ENCODE results near the gene IGSF21. TPM values are rescaled to one million over a fixed set of nuclear protein-coding genes. Genes with fewer than 3 reads are reported as not detected.

Gene IGSF21
- polyA plus RNA-seq, 4 donors = 0.23 to 0.75 (median 0.40) TPM

GRCh38 chr1:18093646-18094045, 14.0 kb upstream of the IGSF21 start:
- no peak for DNase-seq (ENCODE audit: low read depth in 4 of 4, low spot score in 3 of 4)

DNA sequence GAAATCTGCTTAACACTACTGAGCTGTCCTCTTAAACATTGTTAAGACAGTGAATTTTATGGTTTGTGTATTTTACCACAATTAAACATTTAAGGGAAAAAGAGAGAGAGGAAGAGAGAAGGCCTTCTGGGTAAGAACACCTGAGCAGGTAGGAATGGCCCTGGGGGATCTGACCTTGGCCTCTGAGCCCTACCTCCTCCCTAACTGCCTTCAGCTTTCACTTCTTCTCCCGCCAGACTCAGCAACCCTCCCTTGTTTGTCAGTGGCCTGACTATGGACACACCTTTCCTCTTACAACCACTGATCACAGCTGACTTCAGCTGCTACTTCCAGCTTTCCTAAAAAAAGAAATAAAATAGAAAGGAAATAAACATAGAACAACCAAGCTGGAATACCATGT, 13.5 kb upstream of the IGSF21 start:
- no peak for DNase-seq (ENCODE audit: low read depth in 4 of 4, low spot score in 3 of 4)

GRCh38 chr1:18097206-18097605, 10.4 kb upstream of the IGSF21 start:
- DNase-seq (ENCODE audit: low read depth in 4 of 4, low spot score in 3 of 4) = no peak

DNA sequence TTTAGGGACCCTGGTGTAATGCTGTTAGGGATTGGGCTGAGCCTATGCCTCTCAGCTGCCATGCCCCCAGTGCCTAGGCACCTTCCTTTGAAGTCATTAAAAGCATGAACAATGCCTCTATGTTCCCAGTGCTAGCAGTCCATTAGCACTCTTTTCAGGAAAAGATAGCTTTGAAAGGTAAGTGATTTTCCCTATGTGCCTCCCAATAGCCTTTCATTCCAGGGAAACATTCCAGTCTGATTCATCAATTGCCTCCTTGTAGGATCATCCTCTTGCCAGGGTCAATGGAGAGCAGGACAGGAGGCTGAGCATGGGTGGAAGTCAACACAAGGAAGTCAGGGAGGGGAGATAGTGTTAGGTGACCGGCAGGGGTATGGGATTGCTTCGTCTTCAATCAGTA, 8.6 kb upstream of the IGSF21 start:
- no peak for DNase-seq (ENCODE audit: low read depth in 4 of 4, low spot score in 3 of 4)

- DNase-seq (ENCODE audit: low read depth in 4 of 4, low spot score in 3 of 4) = no peak
Measured at GRCh38 chr1:18100060-18100459, 7.5 kb upstream of the IGSF21 start.

DNA sequence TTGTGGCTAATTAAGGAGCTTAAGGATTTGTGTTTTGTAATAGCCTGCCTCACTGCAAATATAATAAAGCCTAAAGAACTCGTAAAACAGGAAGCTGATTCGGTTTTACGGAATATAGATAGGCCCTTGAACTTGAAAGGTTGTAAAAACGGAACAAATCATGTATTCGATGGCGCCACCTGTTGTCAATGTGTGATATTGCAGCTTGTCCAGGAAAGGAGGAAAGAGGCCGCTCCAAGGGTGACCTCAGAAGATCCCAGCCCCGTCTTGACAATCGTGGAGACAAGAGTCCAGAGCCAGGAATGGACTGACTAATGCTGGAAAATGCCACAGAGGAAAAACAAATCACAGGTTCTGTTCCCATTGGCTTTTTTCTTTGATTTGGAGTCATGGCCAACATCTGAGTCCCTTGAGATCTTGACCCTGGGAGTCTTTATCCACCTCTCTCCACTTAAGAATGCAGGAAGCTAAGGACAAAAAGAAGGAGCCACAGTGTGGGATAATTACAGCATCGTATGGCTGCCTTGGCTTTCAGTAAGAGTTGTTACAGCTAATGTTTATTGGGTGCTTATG, 7.0 kb upstream of the IGSF21 start:
- peak in 2 of 4 donors; percentile 43 to 49 for DNase-seq (ENCODE audit: low read depth in 4 of 4, low spot score in 3 of 4)

- no peak for DNase-seq (ENCODE audit: low read depth in 4 of 4, low spot score in 3 of 4)
Measured at GRCh38 chr1:18101508-18101907, 6.1 kb upstream of the IGSF21 start.

DNA sequence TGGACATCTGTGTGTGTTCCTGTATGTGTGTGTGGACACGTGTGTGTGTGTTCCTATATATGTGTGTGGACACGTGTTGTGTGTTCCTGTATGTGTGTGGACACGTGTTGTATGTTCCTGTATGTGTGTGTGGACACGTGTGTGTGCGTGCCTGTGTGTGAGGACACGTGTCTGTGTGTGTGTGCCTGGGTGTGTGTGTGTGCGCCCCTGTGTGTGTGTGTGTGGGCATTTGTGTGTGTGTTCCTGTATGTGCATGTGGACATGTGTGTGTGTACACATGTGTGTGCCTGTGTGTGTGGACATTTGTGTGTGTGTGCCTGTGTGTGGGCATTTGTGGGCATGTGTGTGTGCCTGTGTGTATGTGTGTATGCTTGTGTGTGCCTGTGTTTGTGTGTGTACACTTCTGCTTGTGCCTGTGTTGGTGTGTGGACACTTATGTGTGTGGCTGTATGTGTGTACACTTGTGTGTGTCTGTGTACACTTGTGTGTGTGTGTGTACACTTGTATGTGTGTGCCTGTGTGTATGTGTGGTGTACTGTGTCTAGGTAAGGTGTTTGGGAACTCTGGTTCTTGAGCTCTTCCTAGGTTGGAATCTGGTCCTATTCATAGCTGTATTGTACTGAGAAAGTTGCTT, 3.7 kb upstream of the IGSF21 start:
- no peak for DNase-seq (ENCODE audit: low read depth in 4 of 4, low spot score in 3 of 4)

- DNase-seq (ENCODE audit: low read depth in 4 of 4, low spot score in 3 of 4) = no peak
Measured at GRCh38 chr1:18104546-18105100, 3.0 kb upstream of the IGSF21 start.

- no peak for DNase-seq (ENCODE audit: low read depth in 4 of 4, low spot score in 3 of 4)
Measured at GRCh38 chr1:18105196-18105595, 2.4 kb upstream of the IGSF21 start.

- DNase-seq (ENCODE audit: low read depth in 4 of 4, low spot score in 3 of 4) = no peak
Measured at GRCh38 chr1:18108299-18109057, 880 bp downstream of the IGSF21 start.

DNA sequence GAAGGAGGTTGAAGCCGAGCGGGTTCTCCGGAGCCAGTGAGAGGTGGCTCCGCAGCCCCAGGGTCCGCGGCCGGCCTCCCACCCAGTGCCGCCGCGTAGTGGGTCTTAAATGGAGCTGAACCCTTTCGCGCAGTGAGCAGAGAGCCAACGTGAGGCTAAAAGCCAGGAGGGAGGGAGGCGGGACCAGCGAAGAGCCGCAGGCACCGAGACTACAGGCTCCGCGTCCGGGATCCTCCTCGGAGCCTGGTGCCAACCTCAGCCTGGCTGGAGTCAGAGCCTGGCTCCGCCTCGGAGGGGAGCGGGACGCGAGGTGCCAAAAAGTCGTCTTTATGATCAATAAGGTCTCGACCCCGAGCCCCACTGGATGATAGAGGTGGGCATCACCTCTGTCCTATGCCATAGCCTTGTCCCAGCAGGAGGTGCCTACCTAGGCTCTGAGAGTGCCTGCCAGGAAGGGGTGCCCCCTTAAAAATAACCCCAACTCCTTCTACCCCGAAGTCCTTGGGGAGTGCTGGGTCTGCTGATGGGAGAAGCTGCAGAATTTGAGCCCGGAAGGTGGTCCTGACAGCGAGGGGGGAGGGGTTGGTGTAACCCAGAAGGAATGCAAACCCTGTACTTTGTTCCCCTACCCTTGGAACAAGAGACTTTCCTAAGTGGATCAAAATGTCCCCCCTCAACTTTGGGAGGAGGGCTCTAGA, 1.6 kb downstream of the IGSF21 start:
- DNase-seq (ENCODE audit: low read depth in 4 of 4, low spot score in 3 of 4) = no peak

GRCh38 chr1:18109756-18110597, 2.4 kb downstream of the IGSF21 start:
- DNase-seq (ENCODE audit: low read depth in 4 of 4, low spot score in 3 of 4) = no peak

DNA sequence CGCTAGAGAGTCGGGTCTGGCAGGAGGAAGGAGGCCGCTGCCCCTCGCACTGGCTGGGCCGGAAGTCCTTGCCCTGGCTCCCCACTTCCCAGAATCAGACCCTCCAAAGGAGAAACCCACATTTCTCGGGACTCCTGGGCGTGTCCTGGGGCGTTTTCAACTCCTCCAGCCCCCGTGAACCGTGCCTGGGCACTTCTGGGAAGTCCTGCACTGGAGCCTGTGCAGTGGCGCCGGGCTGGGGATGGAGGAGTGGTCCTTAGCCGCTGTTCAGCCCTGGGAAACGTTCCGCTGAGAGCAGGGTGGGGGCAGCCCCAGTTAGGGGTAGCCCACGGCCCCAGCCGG, 3.0 kb downstream of the IGSF21 start:
- no peak for DNase-seq (ENCODE audit: low read depth in 4 of 4, low spot score in 3 of 4)

DNA sequence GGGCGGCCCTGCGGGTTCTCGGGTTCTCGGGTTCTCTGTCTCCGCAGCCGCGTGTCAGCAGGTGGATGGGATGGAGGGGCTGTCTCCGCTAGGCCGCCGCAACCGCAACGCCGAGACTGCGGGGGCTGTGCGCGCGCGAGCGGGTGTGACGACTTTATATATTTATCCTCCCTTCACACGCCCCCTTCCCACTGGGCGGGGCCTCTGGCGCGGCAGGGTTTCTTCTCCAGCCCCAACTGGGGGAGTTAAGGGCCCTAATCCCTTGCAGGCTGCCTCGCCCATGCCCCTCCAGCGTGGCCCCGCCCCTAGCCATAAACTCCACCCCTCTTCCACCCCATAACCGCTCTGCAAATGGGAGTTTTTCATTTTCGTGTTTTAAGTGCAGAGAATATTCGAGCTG, 3.4 kb downstream of the IGSF21 start:
- no peak for DNase-seq (ENCODE audit: low read depth in 4 of 4, low spot score in 3 of 4)

DNA sequence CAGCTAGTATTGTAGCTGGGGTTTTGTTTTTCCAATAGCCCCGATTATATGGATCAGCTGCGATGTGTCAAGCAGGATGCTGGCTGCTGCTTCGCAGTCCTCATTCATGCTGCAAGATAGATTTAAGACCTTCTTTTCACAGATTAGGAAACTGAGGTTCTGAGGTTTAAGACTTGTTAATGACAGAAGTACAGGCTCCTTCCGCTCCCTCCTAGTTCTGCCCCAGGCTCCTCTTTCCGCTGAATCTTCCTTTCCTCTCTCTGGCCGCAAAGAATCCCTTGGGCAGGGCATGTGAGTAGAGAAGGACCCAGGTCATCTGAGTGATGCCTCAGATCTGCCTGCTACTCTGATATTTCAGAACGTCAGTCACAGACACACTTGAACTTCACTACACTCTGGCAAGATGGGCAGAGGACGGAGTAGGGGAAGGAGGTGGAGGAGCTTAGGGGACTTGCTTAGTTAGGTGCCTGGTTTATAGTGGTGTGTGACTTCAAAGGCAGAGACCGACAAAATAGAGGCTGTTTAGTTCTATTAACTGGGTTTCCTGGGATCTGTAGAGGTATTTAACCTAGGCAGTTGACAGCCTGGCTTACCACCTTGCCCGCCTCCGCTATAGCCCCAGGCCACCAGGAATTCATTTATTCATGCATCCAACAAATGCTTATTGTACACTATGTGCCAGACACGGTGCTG, 4.2 kb downstream of the IGSF21 start:
- no peak for DNase-seq (ENCODE audit: low read depth in 4 of 4, low spot score in 3 of 4)

DNA sequence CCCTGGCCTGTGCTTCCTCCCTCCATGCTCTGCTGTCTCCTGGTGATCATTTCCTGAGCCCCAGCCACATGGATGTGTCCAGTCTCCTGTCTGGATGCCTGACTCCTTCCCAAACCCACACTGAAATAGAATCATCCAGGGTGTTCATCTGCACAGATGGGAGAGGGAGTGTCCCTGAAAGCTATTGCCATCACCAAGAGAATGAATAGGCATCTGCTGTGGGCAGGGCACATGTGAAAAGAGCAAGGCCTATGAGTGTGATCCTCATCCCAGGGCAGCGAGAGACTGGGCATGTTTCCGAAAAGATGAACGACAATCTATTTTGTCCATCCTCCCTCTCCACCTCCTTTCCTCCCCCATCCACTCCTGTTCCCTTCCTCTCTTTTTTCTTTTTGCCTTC, 5.0 kb downstream of the IGSF21 start:
- no peak for DNase-seq (ENCODE audit: low read depth in 4 of 4, low spot score in 3 of 4)

GRCh38 chr1:18114726-18115410, 7.3 kb downstream of the IGSF21 start:
- no peak for DNase-seq (ENCODE audit: low read depth in 4 of 4, low spot score in 3 of 4)

- DNase-seq (ENCODE audit: low read depth in 4 of 4, low spot score in 3 of 4) = no peak
Measured at GRCh38 chr1:18116777-18117176, 9.2 kb downstream of the IGSF21 start.
